ENCODE data around the gene HOXD4.

Gene HOXD4

DNA sequence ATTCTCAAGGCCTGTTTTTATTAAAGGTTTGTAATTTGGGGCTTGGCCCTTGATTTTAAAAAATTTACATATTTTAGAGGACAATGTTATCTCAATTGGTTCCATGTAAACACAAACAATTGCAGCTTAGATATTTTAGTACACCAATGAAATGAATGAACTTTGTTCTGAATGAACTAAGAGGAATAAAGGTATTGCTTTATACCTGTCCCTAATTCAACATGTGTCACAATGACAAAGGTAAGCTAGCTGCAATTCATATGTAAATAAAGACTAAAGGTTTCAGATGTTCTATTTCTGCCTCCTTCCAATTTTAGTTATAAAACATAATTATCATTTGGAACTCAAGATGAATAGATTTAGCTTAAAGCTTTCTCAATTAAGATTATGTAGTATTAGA lies 48.6 kb downstream of the HOXD4 start:
- DNase-seq: no peak

DNA sequence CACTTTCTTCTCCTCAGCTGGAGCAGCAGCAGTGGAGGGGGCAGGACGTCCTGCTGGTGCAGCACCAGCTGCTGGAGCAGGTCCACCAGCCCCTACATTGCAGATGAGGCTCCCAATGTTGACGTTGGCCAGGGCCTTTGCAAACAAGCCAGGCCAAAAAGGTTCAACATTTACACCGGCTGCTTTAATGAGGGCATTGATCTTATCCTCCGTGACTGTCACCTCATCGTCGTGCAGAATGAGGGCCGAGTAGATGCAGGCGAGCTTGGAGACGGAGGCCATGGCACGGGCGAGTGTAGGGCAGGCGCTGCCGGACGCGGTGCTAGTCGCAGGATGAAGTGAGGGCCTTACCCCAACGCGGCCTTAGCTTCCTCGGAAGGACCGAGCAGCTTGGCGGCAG lies 49.6 kb downstream of the HOXD4 start:
- DNase-seq: no peak

DNA sequence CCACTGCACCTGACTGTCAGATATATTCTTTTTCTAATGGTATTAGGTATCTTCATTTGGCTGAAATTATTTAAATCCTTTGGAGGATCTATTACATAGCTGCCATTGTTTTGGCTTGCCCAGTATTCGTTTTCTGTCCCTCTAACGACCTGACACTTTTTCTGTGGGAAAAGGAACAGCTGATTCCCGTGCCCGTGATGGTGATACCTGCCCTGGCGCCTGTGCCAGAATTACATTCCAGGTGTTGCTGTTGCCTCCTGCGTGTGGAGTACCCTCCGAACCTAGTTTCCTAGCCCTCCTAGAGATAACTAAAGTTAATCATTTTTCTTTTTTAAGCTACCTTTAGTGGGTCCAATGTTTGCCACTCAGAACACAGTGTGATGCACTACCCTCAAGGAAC lies 51.1 kb downstream of the HOXD4 start:
- DNase-seq: no peak

Measured in NCI-H226 (cell line).